Prostate gland (tissue), 2 donors: ENCODE data around the gene MYMK. TPM values are rescaled to one million over a fixed set of nuclear protein-coding genes. Genes with fewer than 3 reads are reported as not detected.

Experiments used
- DNase-seq: peaks from one replicate; pipeline ENCODE4 v3.0.0-alpha.2; 2019; ENCODE audit warnings: low spot score
- H3K27ac ChIP-seq, 2 donors: fragments of 200-600 bp; sonication (generic); 2 replicates each; pipeline ENCODE4 v1.5.1; 2017 to 2019
- H3K27me3 ChIP-seq: fragments of 200-600 bp; sonication (generic); replicated peaks from 2 replicates; pipeline ENCODE4 v1.5.1; 2019; ENCODE audit not compliant: insufficient read depth
- H3K36me3 ChIP-seq, 2 donors: fragments of 200-600 bp; sonication (generic); 1 replicate in 1 of 2; 2 replicates in 1 of 2; pipeline versions ENCODE4 v1.5.1 to v1.8.1; 2017 to 2019
- H3K4me1 ChIP-seq: fragments of 200-600 bp; sonication (generic); replicated peaks from 2 replicates; pipeline ENCODE4 v1.5.1; 2019
- H3K4me3 ChIP-seq, 2 donors: fragments of 200-600 bp; sonication (generic); 2 replicates each; pipeline ENCODE4 v1.5.1; 2017 to 2019
- H3K9me3 ChIP-seq: fragments of 200-600 bp; sonication (generic); 2 replicates; pipeline ENCODE4 v1.5.1; 2017
- POLR2A ChIP-seq: fragments of 450-650 bp; IDR thresholded peaks from one replicate; pipeline ENCODE4 v1.6.1; 2016; ENCODE audit warnings: antibody characterized with exemption, mild to moderate bottlenecking
- POLR2AphosphoS5 ChIP-seq: sonication (generic); formaldehyde crosslinking; IDR thresholded peaks from one replicate; pipeline ENCODE4 v1.6.1; 2017; ENCODE audit warnings: antibody characterized with exemption
- WGBS: methylation state at CpG from one replicate; pipeline ENCODE4 v1.1.5; 2018; 5-methylcytosine and 5-hydroxymethylcytosine counted together
- intact Hi-C: fragments of 100-400 bp; cut with DNase I; formaldehyde crosslinking; loops from one replicate; pipeline ENCODE4 v1.14.2; 2022
- total RNA-seq, 2 donors: library from RNA; depleted of rRNA; stranded (reverse); fragments of >200 nt; gene quantifications; one replicate each; pipeline ENCODE4 v1.1.0, GENCODE V29; 2016
- TF ChIP-seq, protein P1 (sequence below), 4 experiments: fragments of 200-600 bp in 2 of 4; fragments of 450-650 bp in 2 of 4; sonication (generic) in 2 of 4; IDR thresholded peaks; 1 replicate in 3 of 4; 2 replicates in 1 of 4; pipeline ENCODE4 v1.5.1; 2016 to 2019; ENCODE audit warnings: antibody characterized with exemption in 4 of 4, mild to moderate bottlenecking in 2 of 4, moderate library complexity in 2 of 4

Gene MYMK, protein sequence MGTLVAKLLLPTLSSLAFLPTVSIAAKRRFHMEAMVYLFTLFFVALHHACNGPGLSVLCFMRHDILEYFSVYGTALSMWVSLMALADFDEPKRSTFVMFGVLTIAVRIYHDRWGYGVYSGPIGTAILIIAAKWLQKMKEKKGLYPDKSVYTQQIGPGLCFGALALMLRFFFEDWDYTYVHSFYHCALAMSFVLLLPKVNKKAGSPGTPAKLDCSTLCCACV
- total RNA-seq: not detected

DNA sequence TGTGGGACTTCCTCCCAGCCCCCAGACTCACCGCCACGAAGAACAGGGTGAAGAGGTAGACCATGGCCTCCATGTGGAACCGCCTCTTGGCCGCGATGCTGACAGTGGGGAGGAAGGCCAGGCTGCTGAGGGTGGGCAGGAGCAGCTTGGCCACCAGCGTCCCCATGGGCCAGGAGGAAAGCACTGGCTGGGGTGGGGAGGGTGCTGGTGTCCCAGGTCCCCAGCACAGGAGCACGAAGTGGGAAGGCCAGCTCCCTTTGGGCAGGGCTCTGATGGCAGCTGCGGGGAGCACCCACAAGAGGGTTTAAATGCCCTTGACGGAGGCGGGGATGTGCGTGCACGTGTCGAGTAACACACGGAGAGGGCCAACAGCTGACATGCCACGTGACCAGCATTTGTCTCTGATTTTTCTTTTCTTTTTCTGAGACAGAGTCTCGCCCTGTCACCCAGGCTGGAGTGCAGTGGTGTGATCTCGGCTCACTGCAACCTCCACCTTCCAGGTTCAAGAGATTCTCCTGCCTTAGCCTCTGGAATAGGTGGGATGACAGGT is at the start of gene MYMK:
MYMK (minus strand) TSS at position 281 of the 550 bp plus-strand sequence; CDS start at position 166, 115 bp downstream.
- TF ChIP-seq POLR2AphosphoS5 (no peak), POLR2A (no peak)
- TF ChIP-seq, protein P1, sequence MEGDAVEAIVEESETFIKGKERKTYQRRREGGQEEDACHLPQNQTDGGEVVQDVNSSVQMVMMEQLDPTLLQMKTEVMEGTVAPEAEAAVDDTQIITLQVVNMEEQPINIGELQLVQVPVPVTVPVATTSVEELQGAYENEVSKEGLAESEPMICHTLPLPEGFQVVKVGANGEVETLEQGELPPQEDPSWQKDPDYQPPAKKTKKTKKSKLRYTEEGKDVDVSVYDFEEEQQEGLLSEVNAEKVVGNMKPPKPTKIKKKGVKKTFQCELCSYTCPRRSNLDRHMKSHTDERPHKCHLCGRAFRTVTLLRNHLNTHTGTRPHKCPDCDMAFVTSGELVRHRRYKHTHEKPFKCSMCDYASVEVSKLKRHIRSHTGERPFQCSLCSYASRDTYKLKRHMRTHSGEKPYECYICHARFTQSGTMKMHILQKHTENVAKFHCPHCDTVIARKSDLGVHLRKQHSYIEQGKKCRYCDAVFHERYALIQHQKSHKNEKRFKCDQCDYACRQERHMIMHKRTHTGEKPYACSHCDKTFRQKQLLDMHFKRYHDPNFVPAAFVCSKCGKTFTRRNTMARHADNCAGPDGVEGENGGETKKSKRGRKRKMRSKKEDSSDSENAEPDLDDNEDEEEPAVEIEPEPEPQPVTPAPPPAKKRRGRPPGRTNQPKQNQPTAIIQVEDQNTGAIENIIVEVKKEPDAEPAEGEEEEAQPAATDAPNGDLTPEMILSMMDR (IDR thresholded peaks at IDR 0.05): no peak
- Histone ChIP-seq H3K4me3 (no peak within 1 kb of the TSS), H3K27me3 (peaks cover 5% of the 10 kb centered on the region), H3K27ac (no peak within 1 kb of the TSS), H3K36me3 (no peaks in the 10 kb centered on the region), H3K4me1 (peaks cover 6% of the 10 kb centered on the region), H3K9me3 (no peaks in the 10 kb centered on the region)
- no peak for DNase-seq
- WGBS: 97% methylated on average over 17 of the region's 17 CpGs
- intact Hi-C loops: no loop called here

DNA sequence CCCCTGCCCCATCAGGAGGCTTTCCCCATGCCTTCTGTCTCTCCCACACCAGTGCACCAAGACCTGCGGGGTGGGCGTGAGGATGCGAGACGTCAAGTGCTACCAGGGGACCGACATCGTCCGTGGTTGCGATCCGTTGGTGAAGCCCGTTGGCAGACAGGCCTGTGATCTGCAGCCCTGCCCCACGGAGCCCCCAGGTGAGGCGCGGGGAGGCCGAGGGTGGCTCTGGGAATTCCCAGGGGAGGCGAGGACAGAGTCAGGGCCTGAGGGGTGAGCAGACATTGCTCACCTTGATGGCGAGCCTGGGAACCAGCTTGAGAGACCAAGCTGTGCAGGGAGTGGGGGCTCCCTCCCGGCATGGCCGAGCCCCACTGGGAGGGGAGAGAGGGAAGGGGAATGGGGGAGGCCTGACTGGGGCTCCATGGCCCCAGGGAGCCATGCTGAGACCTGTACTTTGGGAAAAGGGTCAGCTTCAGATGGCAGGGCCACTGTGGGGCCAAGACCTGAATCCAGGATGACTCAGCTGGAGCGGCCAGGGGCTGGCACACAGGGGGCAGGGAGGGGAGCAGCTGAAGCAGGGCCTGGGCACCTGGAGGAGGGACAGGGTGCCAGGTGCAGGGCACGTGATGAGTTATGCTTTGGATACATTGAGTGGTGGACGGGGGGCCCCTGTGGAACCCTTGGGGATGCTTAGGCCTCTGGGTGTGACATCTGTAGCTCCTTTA is 49.2 kb upstream of the MYMK start:
- no peaks in the 10 kb centered on the region for H3K36me3 ChIP-seq

DNA sequence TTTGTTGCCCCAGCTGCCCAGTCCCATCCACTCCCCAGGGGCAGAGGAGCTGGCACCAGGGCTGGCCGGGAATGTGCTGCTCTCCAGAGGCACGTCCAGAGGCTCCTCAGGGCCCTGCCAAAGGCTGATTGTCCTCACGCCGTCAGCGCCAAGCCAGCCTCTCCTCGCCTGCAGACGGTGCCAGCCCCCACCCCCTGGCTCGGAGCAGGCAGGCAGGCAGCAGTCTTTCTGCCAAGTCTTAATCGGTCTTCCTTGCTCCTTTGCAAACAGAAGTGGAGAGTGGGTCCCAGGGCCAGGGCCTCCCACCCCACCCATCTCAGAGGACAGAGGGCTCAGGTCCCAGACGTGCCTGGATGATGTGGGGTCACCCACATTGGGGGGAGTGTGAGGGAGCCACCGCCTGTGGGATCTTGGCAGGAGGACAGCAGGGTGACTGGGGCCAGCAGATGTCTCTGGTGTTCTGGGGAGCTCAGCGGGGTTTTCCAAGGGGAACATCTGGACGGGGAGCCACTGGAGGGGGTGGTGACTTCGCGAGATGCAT is 48.1 kb upstream of the MYMK start:
- Histone ChIP-seq H3K4me3 (no peak overlapping the region), H3K27ac (no peak overlapping the region), H3K4me1 (peaks cover 10% of the 10 kb centered on the region), H3K9me3 (no peaks in the 10 kb centered on the region), H3K27me3 (no peaks in the 10 kb centered on the region), H3K36me3 (no peaks in the 10 kb centered on the region)
- TF ChIP-seq, protein P1 (IDR thresholded peaks at IDR 0.05): peak in 2 of 4 experiments; percentile 5
- TF ChIP-seq POLR2A (no peak), POLR2AphosphoS5 (peak; percentile 79)
- peak; percentile 77 for DNase-seq
- WGBS: 10% methylated on average over 15 of the region's 15 CpGs
- intact Hi-C loops: no loop called here

More for the DNA sequence above, 49.2 kb upstream of the MYMK start:
- H3K27me3 ChIP-seq: no peaks in the 10 kb centered on the region
- H3K4me1 ChIP-seq: peaks cover 10% of the 10 kb centered on the region
- H3K27ac ChIP-seq: no peak overlapping the region
- no peak for DNase-seq
- intact Hi-C loops: no loop called here
- TF ChIP-seq POLR2A (no peak), POLR2AphosphoS5 (no peak)
- TF ChIP-seq, protein P1 (IDR thresholded peaks at IDR 0.05): no peak
- no peaks in the 10 kb centered on the region for H3K9me3 ChIP-seq
- 89% methylated on average over 20 of the region's 21 CpGs for WGBS
- no peak overlapping the region for H3K4me3 ChIP-seq

DNA sequence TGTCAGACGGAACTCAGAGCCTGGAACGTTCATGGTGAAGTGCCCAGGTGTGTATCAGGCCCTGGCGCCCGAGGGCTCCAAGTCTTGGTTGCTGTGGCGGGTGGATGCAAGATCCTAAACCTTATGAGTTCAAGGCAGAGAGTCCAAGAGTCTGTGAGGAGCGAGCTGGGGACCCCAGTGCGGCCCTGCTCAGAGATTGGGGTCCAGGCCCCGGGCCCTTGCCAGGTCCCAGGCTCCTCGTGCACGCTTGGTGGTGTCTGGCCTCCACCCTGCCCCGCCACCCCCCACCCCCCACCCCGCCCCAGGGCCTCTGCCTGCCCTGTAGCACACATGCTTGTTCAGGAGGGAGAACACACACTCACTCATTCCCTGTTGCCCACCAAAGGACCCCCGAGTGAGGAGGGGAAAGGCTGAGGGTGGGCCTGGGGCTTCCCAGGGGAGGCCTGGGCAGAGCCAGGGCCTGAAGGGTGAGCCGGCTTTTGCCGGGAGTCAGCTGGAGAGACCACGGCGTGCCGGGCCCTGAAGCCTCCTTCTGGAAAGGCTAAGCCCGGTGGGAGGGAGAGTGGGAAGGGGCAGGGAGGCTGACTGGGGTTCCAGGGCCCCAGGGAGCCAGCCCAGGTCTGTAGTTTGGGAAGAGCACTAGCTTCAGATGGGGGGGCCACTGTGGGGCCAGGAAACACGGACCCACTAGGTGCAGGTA is 47.3 kb upstream of the MYMK start:
- TF ChIP-seq, protein P1 (IDR thresholded peaks at IDR 0.05): no peak
- TF ChIP-seq POLR2AphosphoS5 (no peak), POLR2A (no peak)
- Histone ChIP-seq H3K4me3 (no peak overlapping the region), H3K9me3 (no peaks in the 10 kb centered on the region), H3K27me3 (no peaks in the 10 kb centered on the region), H3K4me1 (peaks cover 10% of the 10 kb centered on the region), H3K36me3 (no peaks in the 10 kb centered on the region), H3K27ac (no peak overlapping the region)
- WGBS: 81% methylated on average over 19 of the region's 20 CpGs
- DNase-seq: no peak
- intact Hi-C loops: no loop called here
